HG03575 (cell line): ENCODE measurements around the gene NAP1L4.

Source experiments
- ATAC-seq: cut with Tn5 transposase; IDR thresholded peaks from one replicate; pipeline ENCODE4 v1.9.1; 2021; ENCODE audit not compliant: unreplicated experiment, insufficient number of reproducible peaks, low FRiP score; ENCODE audit errors: extremely low read depth

Gene NAP1L4

DNA sequence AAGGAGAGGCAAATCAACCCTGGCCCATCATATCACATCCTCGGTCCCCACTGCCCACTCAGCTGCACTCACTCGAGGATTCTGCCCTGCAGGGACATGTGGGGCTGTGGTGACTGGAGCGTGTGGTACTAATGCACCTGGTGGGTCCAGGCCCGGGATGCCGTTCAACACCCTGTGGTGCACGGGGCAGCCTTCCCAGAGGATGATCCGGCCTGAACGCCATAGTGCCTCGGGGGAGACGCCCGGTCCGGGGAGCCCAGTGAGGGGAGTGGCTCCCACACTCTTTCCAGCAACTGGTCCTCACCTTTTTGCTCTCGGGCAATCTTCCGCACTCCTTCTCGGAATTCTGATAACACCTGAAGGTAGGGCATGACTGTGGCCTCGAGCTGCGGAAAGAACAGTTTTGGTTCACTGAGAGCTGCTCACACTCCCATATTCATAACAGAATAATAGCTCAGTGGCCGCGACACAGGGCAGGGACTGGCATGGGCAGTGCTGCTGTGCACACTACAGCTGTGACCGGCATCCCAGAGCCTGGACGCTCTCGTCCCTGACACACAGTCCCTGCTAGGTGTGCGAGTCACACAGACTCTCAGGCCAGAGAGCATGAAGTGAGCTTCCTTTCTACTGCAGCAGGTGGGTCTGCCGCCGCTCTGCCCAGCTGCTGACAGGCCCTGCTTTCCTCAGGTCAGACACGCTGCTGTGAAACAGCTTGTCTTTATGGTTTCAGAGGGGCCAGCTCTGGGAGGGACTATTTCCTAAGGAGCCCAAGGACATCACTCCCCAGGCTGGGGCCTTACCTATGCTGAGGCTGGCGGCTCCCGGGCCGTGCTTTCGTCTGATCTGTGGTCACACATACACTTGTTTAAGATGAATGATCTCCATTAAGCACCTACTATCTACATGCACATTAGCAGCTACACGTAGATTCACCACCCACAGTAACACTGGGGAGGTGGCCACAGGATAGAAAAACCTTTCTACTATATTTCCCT is 20.1 kb upstream of the NAP1L4 start:
- no peak for ATAC-seq

DNA sequence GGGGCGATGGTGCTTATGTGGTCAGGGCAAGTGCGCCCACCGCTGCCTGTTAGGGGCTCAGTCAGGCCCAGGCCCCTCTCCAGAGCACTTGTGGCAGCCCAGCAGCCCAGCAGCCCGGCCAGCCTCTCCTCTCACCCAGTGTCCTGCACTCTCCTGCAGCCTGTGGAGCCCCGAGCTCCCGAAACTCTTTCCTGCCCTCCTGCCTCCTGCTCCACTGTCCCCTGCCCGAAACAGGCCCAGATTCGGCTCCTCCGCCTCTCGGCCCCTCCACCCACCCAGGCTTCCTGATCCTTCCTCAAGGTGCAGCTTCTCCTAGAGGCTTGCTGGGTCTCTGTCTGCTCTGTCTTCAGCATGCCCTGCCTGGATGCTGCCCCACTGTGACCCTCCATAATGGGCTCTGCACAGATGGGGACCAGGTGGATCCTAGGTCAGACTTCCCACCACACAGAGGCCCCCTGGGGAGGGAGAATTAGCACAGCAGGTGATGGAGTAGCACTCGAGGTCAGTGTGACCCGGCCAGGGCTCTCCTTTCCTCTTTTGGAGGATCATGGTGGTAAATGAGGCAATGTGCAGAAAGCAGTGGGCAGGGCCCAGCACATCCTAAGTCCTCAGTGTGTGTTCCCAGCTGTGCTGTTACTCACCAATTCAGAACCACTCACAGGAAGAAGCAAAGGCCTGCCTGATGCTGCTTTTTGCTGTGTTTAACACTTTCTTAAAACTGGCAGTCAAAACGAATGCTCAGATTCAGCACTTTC is 18.6 kb upstream of the NAP1L4 start:
- no peak for ATAC-seq

GRCh38 chr11:3010004-3010403 is 17.9 kb upstream of the NAP1L4 start:
- ATAC-seq = no peak

GRCh38 chr11:3009481-3009880 is 17.4 kb upstream of the NAP1L4 start:
- ATAC-seq = no peak

- ATAC-seq = no peak
These were observed 16.7 kb upstream of the NAP1L4 start for GRCh38 chr11:3008746-3009336.

DNA sequence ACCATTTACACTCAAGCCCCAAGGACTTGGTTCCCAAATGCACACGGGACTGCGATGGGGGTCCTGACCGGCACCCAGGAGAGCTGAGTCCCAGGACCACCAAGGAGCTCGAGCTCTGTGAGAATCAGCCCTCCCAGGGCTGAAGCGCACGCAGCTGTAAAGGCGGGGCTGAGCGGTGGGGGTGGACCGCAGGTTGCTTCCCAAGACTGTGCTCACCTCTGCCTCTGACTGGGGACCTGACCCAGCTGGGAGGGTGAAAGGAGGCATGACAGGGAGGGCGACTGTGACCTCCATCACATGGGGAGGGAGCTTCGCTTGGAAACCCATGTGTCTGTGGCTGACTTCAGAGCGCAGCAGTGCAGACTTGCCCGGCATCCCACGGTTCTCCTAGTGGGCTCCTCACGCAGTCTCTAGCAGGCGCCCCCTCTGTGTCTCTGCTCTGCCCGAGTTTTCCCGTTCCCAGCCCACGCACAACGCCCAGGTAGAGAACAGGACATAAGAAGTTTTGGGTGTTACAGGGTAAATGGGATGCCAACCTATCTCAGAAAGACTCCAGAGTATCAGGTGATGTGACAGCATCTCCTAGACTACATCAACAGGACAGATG is 15.4 kb upstream of the NAP1L4 start:
- ATAC-seq = no peak

GRCh38 chr11:3006505-3007260 is 14.6 kb upstream of the NAP1L4 start:
- ATAC-seq = no peak

- no peak for ATAC-seq
These were observed 12.4 kb upstream of the NAP1L4 start for GRCh38 chr11:3004481-3004880.

GRCh38 chr11:3003396-3004231 is 11.5 kb upstream of the NAP1L4 start:
- no peak for ATAC-seq

GRCh38 chr11:3002871-3003270 is 10.7 kb upstream of the NAP1L4 start:
- no peak for ATAC-seq

GRCh38 chr11:3002351-3002861 is 10.3 kb upstream of the NAP1L4 start:
- ATAC-seq = no peak

GRCh38 chr11:3001496-3001895 is 9.4 kb upstream of the NAP1L4 start:
- no peak for ATAC-seq

DNA sequence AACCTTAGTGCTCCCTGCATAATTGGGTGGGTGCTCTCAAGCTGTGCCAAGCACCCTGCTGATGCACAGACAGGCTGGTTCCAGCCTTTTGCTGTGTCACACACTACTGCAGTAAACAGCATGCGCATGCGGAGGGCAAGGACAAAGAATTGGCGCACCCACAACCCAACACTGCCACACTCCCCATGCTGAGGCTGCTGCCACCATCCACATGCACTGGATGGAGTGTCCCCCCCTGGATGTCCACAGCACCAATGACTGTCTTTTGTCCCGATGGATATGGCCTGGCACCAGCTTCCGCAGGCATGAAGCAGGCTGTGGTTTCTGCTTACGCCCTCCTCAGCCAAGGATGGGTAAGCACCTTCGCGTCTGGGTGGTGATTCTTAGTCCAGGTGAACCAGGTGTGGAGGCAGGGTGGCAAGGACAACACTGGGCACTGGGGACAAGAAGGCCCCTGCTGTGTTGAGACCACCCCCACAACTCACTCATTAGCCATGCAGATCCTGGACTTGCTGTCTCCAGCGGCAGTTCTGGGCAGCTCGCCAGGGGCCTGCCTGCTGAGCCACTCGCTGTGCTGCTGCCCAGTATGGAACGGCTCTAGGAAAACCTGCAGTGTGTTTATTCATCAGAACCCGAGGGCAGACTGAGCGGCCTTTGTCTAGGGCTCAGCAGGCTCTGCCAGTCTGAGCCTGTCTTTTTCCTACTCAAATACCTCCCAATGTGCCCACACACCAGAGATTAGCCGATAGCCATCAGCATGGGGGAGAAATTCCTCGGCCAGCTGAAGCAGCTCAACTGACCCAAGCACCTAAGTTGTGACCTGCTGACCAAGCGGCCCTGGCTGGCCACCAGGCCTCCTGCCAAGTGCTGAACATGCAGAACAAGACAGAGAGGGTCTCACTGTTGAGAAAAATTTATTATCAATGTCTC is 8.2 kb upstream of the NAP1L4 start:
- no peak for ATAC-seq

DNA sequence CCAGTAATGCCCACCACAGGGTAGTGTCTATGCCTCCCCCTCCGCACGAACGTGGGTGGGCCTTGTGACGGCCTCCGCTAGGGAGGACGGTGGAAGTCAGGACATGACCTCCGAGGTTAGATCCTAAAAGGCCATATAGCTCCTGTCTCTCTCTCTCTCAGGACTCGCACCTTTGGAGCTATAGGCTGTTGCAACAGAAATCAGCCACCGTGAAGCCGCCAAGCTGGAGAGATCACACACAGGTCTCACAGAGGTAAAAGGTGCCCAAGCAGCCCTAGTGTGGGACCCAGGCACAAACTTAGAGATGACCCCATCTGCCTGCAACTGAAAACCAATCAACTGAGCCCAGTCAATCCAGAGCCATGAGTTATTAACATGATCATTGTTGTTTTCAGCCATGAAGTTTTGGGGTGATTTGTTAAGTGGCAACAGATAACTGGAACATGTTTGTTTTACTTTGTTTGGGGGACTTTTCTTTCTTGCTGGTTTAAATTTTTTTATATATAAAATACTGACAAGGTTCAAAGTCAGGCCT is 7.4 kb upstream of the NAP1L4 start:
- ATAC-seq = no peak

GRCh38 chr11:2998073-2998850 is 6.1 kb upstream of the NAP1L4 start:
- ATAC-seq = no peak

DNA sequence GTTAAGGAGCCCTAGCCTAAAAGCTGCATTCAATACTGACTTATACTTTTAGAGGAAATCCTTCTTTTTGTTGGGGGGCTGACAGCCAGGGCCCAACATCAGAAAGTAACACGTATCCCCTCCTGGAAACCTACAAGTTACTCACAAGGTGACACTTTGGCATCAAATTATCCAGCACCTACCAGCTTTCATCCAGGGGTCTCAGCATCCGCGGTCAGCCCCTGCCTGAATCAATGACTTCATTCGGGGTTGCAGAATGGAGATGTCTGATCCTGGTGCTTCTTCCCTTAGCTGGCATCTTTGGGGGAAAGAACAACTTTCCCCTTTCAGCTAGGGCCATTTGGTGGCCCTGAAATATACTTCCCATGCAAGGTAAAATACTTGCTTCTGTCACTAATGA is 5.3 kb upstream of the NAP1L4 start:
- ATAC-seq = no peak
